Inferior parietal cortex (tissue), 1 donor: ENCODE data around the gene RNU6-8.

Experiments
- DNase-seq: peaks from one replicate; pipeline ENCODE4 v3.0.0-alpha.2; 2016; ENCODE audit errors: extremely low spot score

RNU6-8 gene

GRCh38 chr14:32205554-32205953, 2.5 kb upstream of the RNU6-8 start:
- DNase-seq: no peak

- peak; percentile 31 for DNase-seq
These were observed 874 bp upstream of the RNU6-8 start for GRCh38 chr14:32203928-32204357.

GRCh38 chr14:32202491-32202997, 525 bp downstream of the RNU6-8 start:
- peak; percentile 61 for DNase-seq

GRCh38 chr14:32201816-32202490, 1.1 kb downstream of the RNU6-8 start, which contains the start of gene RNU6-7:
TSS of gene RNU6-7 (plus strand) at chr14:32202045.
- DNase-seq: no peak

GRCh38 chr14:32201193-32201815, 1.8 kb downstream of the RNU6-8 start:
- peak; percentile 72 for DNase-seq

GRCh38 chr14:32200368-32201192, 2.5 kb downstream of the RNU6-8 start:
- peak; percentile 6 for DNase-seq

- DNase-seq: no peak
These were observed 5.2 kb downstream of the RNU6-8 start for GRCh38 chr14:32197919-32198318.

GRCh38 chr14:32195636-32196035, 7.4 kb downstream of the RNU6-8 start:
- DNase-seq: no peak

GRCh38 chr14:32193532-32193931, 9.5 kb downstream of the RNU6-8 start:
- DNase-seq: no peak

- no peak for DNase-seq
These were observed 10.2 kb downstream of the RNU6-8 start for GRCh38 chr14:32192712-32193373.

GRCh38 chr14:32190673-32191072, 12.4 kb downstream of the RNU6-8 start:
- no peak for DNase-seq

- no peak for DNase-seq
These were observed 13.3 kb downstream of the RNU6-8 start for GRCh38 chr14:32189811-32190210.

- DNase-seq: no peak
These were observed 16.8 kb downstream of the RNU6-8 start for GRCh38 chr14:32186248-32186647.

GRCh38 chr14:32185097-32185496, 18.0 kb downstream of the RNU6-8 start:
- no peak for DNase-seq

- DNase-seq: no peak
These were observed 19.7 kb downstream of the RNU6-8 start for GRCh38 chr14:32183151-32184058.

- no peak for DNase-seq
These were observed 31.6 kb downstream of the RNU6-8 start for GRCh38 chr14:32171469-32171868.

GRCh38 chr14:32169191-32169590, 33.9 kb downstream of the RNU6-8 start:
- DNase-seq: no peak

- DNase-seq: no peak
These were observed 35.2 kb downstream of the RNU6-8 start for GRCh38 chr14:32167907-32168306.

- DNase-seq: no peak
These were observed 36.1 kb downstream of the RNU6-8 start for GRCh38 chr14:32166924-32167323.

GRCh38 chr14:32166029-32166428, 37.0 kb downstream of the RNU6-8 start:
- DNase-seq: no peak
